22Rv1 (cell line): Measurements from ENCODE around the gene RSKR.
"Not testable (repeated sequence)": the region's sequence is repeated elsewhere in the genome, so short reads cannot be mapped to it uniquely, and the experiment has no call there.

Experiments used
- H3K27ac ChIP-seq: fragments of 450-650 bp; 2 replicates; pipeline ENCODE4 v1.5.1; 2017
- ZFX ChIP-seq: fragments of 450-650 bp; IDR thresholded peaks from 2 replicates; pipeline ENCODE4 v1.6.1; 2017; ENCODE audit warnings: antibody characterized with exemption, borderline replicate concordance
- TF ChIP-seq, protein P1 (sequence below): fragments of 450-650 bp; IDR thresholded peaks from 2 replicates; pipeline ENCODE4 v1.5.1; 2017; ENCODE audit warnings: mild to moderate bottlenecking

Gene RSKR

GRCh38 chr17:28618464-28618863, 4.5 kb upstream of the RSKR start:
- H3K27ac ChIP-seq = no peak overlapping the region
- TF ChIP-seq, protein P1, sequence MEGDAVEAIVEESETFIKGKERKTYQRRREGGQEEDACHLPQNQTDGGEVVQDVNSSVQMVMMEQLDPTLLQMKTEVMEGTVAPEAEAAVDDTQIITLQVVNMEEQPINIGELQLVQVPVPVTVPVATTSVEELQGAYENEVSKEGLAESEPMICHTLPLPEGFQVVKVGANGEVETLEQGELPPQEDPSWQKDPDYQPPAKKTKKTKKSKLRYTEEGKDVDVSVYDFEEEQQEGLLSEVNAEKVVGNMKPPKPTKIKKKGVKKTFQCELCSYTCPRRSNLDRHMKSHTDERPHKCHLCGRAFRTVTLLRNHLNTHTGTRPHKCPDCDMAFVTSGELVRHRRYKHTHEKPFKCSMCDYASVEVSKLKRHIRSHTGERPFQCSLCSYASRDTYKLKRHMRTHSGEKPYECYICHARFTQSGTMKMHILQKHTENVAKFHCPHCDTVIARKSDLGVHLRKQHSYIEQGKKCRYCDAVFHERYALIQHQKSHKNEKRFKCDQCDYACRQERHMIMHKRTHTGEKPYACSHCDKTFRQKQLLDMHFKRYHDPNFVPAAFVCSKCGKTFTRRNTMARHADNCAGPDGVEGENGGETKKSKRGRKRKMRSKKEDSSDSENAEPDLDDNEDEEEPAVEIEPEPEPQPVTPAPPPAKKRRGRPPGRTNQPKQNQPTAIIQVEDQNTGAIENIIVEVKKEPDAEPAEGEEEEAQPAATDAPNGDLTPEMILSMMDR = no peak
- no peak for TF ChIP-seq ZFX

DNA sequence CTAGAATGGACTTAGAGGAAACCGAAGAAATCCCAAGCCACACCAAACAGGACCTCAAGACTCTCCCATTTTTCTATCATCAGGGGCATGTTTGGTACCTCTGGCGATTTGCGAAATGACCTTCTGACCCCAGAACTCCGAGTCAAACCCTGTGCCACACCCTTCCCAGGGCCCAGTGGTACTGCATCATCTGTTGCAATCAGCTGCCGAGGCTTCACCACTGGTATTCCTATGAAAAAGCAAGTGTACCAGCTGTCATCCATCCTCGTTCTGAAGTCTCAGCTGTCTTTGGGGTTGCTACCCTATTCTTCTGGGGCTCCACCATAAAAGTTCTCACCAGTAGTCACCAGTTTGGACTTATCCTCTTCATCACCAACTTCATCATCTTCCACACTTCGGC, 2.3 kb upstream of the RSKR start:
- TF ChIP-seq, protein P1 = no peak
- no peak for TF ChIP-seq ZFX
- H3K27ac ChIP-seq = no peak overlapping the region

DNA sequence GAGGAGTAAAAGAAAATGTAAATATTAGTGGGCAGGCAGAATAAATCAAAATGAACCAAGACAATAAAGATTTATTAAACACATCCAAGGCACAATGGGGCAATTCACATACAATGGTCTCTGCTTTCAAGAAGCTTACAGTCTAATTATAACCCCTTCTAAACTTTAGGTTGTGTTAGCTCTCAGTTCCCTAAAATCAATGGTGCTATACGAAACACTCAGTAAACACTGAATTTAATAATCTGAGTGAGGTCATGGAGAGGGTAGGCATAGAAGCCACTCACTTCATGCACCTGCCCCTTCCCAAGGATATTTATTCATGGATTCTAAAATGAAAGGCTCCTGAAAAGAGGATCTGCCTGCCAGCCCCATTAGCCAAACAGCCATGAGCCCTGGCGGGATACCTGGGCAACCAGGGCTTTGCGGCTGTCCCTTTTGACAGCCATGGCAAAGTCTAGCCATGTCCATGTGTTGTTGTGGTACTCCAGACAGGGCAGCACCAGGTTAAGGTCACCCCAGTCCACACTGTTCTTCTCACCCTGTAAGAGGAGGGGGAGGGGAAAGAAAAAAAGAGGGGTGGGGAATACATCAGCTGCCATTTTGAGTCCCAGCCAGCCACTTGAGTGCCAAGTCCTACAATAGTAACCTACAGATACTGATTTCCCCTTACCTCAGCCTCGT, 1.4 kb upstream of the RSKR start:
- no peak for TF ChIP-seq ZFX
- TF ChIP-seq, protein P1 = no peak
- no peak overlapping the region for H3K27ac ChIP-seq

DNA sequence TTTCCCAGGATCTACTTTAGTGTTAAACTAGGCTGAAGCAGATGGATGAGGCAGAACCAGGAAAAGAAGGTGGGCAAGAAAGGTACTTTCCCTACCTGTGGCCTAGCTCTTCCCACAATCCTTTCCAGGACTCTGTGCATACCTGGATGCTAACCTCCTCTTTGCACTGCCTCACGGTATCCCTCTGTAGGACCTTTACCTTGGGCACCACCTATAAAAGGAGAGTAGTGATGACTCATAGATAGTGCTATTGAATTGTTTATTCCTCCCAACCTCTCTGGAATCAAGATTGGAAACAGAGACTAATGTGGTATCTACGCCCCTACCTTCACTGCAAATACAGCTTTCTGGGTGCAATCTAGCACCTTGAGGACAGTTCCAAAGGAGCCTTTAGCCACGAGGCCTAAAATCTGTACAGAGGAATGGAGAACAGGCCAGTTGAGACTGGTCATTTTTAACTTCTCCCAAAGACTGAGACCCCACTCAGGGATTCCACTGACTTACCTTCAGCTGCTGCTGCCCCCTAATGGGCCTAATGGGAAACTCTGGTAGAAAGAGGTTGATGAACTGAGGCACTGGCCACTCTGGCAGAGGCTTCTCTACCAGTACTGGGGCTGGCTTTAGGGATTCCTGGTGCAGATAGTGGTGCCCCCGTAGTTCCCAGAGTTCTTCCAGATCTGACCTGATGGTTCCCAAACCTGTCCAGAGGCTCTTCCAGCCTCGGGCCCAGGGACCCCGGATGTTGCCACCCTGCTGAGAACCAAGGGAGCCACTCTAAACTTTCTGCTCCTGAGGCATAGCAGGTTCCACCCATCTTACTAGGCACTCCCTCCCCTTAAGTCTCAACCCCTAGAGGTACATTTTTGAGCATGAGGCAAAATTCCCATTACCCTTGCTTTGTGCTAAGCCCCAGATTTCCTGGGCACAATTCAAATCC, 781 bp downstream of the RSKR start:
- no peak overlapping the region for H3K27ac ChIP-seq
- no peak for TF ChIP-seq ZFX
- TF ChIP-seq, protein P1 = peak; percentile 79

DNA sequence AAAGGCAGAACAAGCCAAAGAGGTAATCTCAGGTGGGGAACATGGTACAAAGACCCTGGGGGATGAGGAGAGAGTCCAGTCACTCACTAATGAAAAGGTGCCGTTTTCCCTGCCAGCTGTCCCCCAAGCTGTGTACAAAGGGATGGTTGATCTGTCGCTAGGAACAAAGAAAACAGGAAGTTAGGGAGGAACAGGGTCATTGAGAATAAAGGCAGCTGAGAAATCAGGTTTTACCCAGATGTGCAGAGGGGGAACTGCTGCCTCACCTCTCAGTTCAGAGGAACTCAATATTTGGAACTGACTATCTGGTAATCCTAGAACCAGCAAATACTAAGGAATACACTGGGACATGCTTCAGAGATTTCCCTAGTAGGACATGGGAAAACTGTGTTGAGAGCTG, 1.5 kb downstream of the RSKR start:
- H3K27ac ChIP-seq = no peak overlapping the region
- TF ChIP-seq ZFX = no peak
- TF ChIP-seq, protein P1 = no peak

GRCh38 chr17:28610376-28610775, 3.6 kb downstream of the RSKR start:
- H3K27ac ChIP-seq = no peak overlapping the region
- TF ChIP-seq, protein P1 = no peak
- no peak for TF ChIP-seq ZFX

- not testable (repeated sequence) for H3K27ac ChIP-seq
Observed at GRCh38 chr17:28604031-28604430, 10.0 kb downstream of the RSKR start.
